ENCODE measurements around the gene GABRR1. TPM values are rescaled to one million over a fixed set of nuclear protein-coding genes. Genes with fewer than 3 reads are reported as not detected.

GABRR1 gene
- total RNA-seq, 1 experiment from 2014 or later, result 0.33 TPM

GRCh38 chr6:89221129-89221528 is 4.0 kb upstream of the GABRR1 start:
- Histone ChIP-seq H3K79me1 (ENCODE audit: insufficient read depth, low read depth, low read length, poor library complexity, severe bottlenecking) (no peaks in the 10 kb centered on the region), H2AK5ac (ENCODE audit: insufficient read length, low read length) (no peak overlapping the region), H2AFZ (ENCODE audit: low read length) (no peak overlapping the region), H2BK120ac (ENCODE audit: low read depth, low read length, poor library complexity, severe bottlenecking) (no peak overlapping the region), H3K23me2 (ENCODE audit: insufficient read length, low read depth, low read length, poor library complexity, severe bottlenecking) (no peaks in the 10 kb centered on the region), H3T11ph (ENCODE audit: low read length) (no peak overlapping the region), H3K4me1 (ENCODE audit: insufficient read depth, low read length) (peaks cover 4% of the 10 kb centered on the region; the same call in 1 of the 2 replicates), H2BK12ac (ENCODE audit: insufficient read length, low read depth, low read length) (no peak overlapping the region), H3K79me2 (ENCODE audit: insufficient read depth, low read length) (no peaks in the 10 kb centered on the region), H3K23ac (ENCODE audit: insufficient read length, low read depth, low read length) (no peak overlapping the region), H4K8ac (replicated peaks; ENCODE audit: insufficient read length, low read depth, low read length) (no peak overlapping the region), H4K20me1 (ENCODE audit: control insufficient read depth, insufficient read depth, insufficient read length) (no peaks in the 10 kb centered on the region), H3K27me3 (ENCODE audit: insufficient read depth, low read length) (no peaks in the 10 kb centered on the region), H2BK15ac (ENCODE audit: low read depth, low read length) (no peak overlapping the region), H2BK5ac (ENCODE audit: insufficient read length, low read length) (no peak overlapping the region), H3K56ac (ENCODE audit: insufficient read length, low read depth, low read length) (no peak overlapping the region), H3K18ac (ENCODE audit: insufficient read length, low read depth, low read length) (no peak overlapping the region), H4K91ac (ENCODE audit: insufficient read length, low read depth, low read length) (no peak overlapping the region), H3K4ac (ENCODE audit: low read depth, low read length) (no peak overlapping the region), H3K27ac (ENCODE audit: insufficient read length, low read depth, low read length) (no peak overlapping the region), H3K14ac (ENCODE audit: insufficient read depth, low read length) (no peak overlapping the region), H3K4me2 (ENCODE audit: insufficient read depth, insufficient read length, low read length) (no peak overlapping the region), H3K9me3 (ENCODE audit: control insufficient read depth, low read depth, low read length) (no peaks in the 10 kb centered on the region), H2BK20ac (ENCODE audit: low read depth, low read length, poor library complexity, severe bottlenecking) (no peak overlapping the region), H4K5ac (ENCODE audit: insufficient read length, low read depth, low read length) (no peak overlapping the region), H3K9ac (ENCODE audit: extremely low read depth, insufficient read length, low read length) (no peak overlapping the region)
- Mint-ChIP-seq H3K27ac (no peak overlapping the region), H3K27me3 (ENCODE audit: low read depth) (peaks cover 3% of the 10 kb centered on the region; the same call in 1 of the 2 replicates), H3K36me3 (ENCODE audit: insufficient read depth in 1 of 3, low read depth in 3 of 3) (peaks cover 5 to 12% (median 8%) of the 10 kb centered on the region in 3 experiments; a peak in 5 of 7 replicates), H3K9me3 (peaks cover 13 to 14% of the 10 kb centered on the region in 2 experiments; a peak in 4 of 5 replicates), H3K4me1 (peaks cover 7 to 11% of the 10 kb centered on the region in 2 experiments), H3K4me3 (no peak overlapping the region)
- DNase-seq, result no peak
- no peak for TF ChIP-seq CTCF (conservative IDR thresholded peaks at IDR 0.05)
- no CpG with 5 or more reads among the region's 3 CpGs for WGBS (ENCODE audit: extremely low coverage, insufficient read length, low lambda C conversion rate)
